DMS53 (cell line): ENCODE results near the gene VARS2.
"Not testable (repeated sequence)": the region's sequence is repeated elsewhere in the genome, so short reads cannot be mapped to it uniquely, and the experiment has no call there.

Experiments
- DNase-seq: peaks from one replicate; lab custom pipeline; 2025; lab: John Stamatoyannopoulos, UW

The VARS2 gene

GRCh38 chr6:30898750-30899360 is 15.2 kb upstream of the VARS2 start:
- no peak for DNase-seq

GRCh38 chr6:30900863-30901417 is 13.1 kb upstream of the VARS2 start:
- no peak for DNase-seq

DNA sequence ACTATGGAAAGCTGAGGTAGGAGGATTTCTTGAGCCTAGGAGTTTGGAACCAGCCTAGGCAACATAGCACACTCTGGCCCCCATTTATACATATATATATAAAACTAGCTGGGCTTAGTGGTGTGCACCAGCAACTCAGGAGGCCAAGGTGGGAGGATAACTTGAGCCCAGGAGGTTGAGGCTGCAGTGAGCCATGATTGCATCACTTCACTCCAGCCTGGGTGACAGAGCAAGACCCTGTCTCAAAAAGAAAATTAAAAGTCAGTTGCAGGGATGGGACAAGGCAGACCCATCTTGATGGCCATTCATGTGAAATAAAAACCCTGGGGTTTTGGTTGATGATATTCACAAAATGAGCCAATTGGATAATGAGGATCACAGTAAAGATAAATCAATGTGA is 12.6 kb upstream of the VARS2 start:
- no peak for DNase-seq

DNA sequence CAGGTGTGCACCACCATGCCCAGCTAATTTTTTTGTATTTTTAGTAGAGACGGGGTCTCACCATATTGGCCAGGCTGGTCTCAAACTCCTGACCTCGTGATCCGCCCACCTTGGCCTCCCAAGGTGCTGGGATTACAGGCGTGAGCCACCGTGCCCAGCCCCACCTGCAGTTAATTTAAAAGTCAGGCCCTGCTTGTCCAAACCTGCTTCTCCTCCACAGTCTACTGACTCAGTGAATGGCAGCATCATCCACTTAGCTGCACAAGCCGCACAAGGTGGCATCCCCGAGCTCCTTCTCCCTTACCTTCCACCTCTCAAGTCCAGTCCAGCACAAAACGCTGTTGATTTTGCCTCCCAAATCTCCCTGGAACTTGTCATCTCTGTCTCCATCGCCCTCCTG is 11.8 kb upstream of the VARS2 start:
- DNase-seq = not testable (repeated sequence)

DNA sequence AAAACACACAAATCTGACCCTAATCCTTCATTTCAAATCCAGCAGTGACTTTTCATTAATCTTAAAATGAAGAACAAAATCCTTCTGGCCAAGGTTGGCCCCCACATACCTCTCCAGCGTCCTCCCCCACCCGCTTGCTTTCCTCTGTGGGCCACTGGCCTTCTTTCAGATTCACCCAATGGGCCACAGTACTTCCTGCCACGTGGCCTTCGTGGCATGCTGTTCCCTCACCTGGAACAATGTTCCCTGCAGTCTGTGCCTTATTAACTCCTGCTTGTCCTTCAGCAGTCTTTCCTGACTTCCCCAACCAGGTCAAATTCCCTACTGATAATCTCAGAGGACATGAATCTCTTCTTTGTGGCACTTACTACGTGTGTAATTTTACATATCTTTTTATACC is 11.3 kb upstream of the VARS2 start:
- DNase-seq = no peak

GRCh38 chr6:30903236-30903635 is 10.8 kb upstream of the VARS2 start:
- no peak for DNase-seq

- peak; percentile 54 for DNase-seq
Measured at GRCh38 chr6:30907290-30907757, 6.7 kb upstream of the VARS2 start.

DNA sequence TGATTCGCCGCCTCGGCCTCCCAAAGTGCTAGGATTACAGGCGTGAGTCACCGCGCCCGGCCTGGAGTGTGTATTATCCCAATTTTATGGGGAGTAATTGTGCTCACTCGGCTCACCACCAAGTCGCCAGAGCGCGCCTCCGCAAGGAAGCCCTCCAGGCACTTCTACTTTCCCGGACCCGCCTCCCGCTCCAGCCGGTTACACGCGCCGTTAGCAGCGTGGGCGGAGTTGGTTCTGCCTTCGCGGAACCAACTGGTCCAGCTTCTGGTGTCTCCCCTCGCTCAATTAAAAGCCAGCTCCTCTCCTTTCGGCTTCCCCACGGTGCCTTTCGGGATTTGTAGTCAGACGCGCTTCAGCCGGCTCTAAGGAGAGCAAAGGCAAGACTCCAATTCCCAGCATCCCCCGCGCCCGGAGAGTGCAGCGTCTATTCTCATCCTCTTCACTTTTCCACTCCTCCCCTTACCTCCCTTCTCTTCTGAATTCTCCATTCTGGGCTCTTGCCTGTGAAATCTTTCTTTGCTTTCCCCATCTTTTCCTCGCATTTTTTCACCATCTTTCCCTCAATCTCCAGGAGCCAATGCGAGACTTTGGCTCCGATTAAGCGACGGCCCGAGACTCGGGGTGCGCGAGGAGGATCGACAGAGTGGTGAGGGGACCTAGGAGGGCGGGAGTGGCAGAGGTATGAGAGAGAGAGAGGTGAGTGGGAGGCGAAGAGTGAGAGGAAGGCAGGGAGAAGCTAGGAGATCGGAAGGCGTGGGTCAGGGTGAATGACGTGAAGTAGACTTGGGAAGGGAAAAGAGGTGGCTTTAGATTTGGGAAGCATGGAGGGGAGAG is 6.1 kb upstream of the VARS2 start, which contains the start of gene GTF2H4:
Gene GTF2H4, plus strand, starts transcription at position 450 of the 834 bp plus-strand sequence.
- DNase-seq = peak; percentile 99

GRCh38 chr6:30908700-30909099 is 5.3 kb upstream of the VARS2 start:
- no peak for DNase-seq

GRCh38 chr6:30910473-30910872 is 3.6 kb upstream of the VARS2 start:
- not testable (repeated sequence) for DNase-seq

GRCh38 chr6:30912746-30913520 is 1.1 kb upstream of the VARS2 start:
- DNase-seq = no peak

DNA sequence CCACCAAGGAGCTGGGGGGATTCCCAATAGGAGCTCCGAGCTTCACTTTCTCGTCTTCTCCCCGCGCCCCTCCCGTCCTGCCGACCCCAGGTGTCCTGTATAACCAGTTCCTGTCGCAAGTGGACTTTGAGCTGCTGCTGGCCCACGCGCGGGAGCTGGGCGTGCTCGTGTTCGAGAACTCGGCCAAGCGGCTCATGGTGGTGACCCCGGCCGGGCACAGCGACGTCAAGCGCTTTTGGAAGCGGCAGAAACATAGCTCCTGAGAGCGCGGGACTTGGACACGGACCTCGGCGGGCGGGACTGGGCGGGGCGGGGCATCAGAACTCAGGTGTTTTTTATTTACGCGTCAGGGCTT is 340 bp upstream of the VARS2 start:
- DNase-seq = no peak

DNA sequence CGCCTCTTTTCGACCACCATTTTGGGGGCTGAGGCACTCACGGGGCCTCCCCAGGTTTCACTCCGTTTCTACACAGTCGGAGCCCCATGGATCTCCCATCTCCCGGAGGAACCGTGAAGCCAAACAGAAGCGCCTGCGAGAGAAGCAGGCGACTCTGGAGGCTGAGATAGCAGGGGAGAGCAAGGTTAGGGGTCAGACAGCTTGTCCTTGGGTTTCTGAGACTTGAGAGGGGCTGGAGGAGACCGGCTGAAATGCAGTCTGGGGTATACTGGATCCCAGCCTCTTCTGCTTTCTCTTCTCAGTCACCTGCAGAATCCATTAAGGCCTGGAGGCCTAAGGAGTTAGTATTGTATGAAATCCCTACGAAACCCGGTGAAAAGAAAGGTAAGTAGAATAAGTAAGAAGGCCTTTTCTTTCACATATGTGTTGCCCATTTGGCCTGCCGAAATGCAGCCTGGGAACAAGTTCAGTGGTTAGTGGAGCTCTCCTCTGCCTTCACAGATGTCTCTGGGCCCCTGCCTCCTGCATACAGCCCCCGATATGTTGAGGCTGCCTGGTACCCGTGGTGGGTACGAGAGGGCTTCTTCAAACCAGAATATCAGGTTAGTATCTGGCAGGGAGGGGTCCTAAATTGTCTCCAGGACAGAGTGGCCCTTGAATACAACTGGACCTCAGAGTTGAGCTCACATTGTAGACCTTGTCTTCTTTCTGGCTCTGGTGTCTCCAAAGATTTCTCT is 984 bp downstream of the VARS2 start:
- DNase-seq = peak; percentile 54

DNA sequence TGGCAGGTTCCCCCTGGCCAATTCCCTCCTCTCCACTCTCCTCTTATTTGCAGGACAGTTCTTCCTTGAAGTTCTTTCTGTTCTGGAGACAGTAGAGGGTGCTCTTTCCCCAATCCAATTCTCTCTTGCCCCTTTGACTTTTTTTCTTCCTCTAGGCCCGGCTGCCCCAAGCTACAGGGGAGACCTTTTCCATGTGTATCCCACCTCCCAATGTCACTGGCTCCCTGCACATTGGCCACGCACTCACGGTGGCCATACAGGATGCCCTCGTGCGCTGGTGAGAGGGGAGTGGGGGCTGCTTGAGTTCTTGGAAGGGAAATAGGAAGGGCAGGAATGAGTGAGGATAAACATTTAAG is 1.5 kb downstream of the VARS2 start:
- peak; percentile 82 for DNase-seq

GRCh38 chr6:30917041-30917440 is 3.0 kb downstream of the VARS2 start:
- DNase-seq = no peak

DNA sequence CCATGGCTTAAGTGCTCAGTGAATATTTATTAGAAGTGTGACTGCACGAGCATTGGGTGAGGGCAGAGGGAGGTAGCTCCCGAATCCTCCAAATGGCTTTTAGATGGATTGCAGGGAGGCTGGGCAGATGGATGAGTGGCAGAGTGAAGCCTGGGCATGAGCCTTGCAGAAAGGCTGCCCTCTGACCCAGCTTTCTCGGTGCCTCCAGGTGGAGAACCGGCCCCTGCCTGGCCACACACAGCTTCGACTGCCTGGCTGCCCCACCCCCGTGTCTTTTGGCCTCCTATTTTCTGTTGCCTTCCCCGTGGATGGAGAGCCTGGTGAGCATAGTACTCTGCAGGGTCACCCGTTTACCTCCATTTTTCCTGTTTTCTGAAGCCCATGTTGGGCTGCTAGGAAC is 3.4 kb downstream of the VARS2 start:
- no peak for DNase-seq

GRCh38 chr6:30918670-30919069 is 4.6 kb downstream of the VARS2 start:
- DNase-seq = no peak

GRCh38 chr6:30922447-30922852 is 8.4 kb downstream of the VARS2 start:
- no peak for DNase-seq

- not testable (repeated sequence) for DNase-seq
Measured at GRCh38 chr6:30924040-30924627, 10.1 kb downstream of the VARS2 start.

GRCh38 chr6:30926644-30927043 is 12.6 kb downstream of the VARS2 start:
- no peak for DNase-seq

DNA sequence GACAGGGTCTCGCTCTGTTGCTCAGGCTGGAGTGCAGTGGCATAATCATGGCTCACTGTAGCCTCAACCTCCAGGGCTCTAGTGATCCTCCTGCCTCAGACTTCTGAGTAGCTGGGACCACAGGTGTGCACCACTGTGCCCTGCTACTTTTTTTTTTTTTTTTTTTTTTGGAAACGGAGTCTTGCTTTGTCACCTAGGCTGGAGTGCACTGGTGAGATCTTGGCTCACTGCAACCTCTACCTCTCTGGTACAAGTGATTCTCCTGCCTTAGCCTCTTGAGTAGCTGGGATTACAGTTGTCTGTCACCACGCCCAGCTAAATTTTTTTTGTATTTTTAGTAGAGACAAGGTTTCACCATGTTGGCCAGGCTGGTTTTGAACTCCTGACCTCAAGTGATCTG is 13.0 kb downstream of the VARS2 start:
- DNase-seq = not testable (repeated sequence)
